ENCODE data around the gene GLCE. TPM values are rescaled to one million over a fixed set of nuclear protein-coding genes. Genes with fewer than 3 reads are reported as not detected.

The GLCE gene
- total and polyA plus RNA-seq, 11 donors, result 4.0 to 14.3 (median 8.4) TPM

GRCh38 chr15:69232144-69232543 lies 71.7 kb downstream of the GLCE start:
- intact Hi-C loops (cut with DNase I), result no loop called here
- no peaks in the 10 kb centered on the region for H3K9me3 ChIP-seq
- H3K27me3 ChIP-seq, result no peaks in the 10 kb centered on the region
- H3K4me3 ChIP-seq, result no peak overlapping the region
- DNase-seq (no peak), ATAC-seq (no peak)
- H3K36me3 ChIP-seq, result peaks cover 0 to 14% (median 0%) of the 10 kb centered on the region in 9 donors
- WGBS, 4 donors, result 79 to 92% (median 83%) methylated on average over 4 of the region's 4 CpGs
- no peaks in the 10 kb centered on the region for H3K4me1 ChIP-seq
- no peak for TF ChIP-seq POLR2A (IDR thresholded peaks at IDR 0.05)
- TF ChIP-seq CTCF (IDR thresholded peaks at IDR 0.05), result no peak
- H3K27ac ChIP-seq, result no peak overlapping the region

- Histone ChIP-seq H3K9me3 (no peaks in the 10 kb centered on the region), H3K27ac (no peak overlapping the region), H3K4me1 (no peaks in the 10 kb centered on the region), H3K4me3 (no peak overlapping the region), H3K27me3 (no peaks in the 10 kb centered on the region), H3K36me3 (peaks cover 0 to 14% (median 0%) of the 10 kb centered on the region in 9 donors)
- 51 to 79% (median 64%) methylated on average over 1 of the region's 1 CpG for WGBS, 4 donors
- no peak for DNase-seq
- TF ChIP-seq CTCF (IDR thresholded peaks at IDR 0.05) (no peak), POLR2A (IDR thresholded peaks at IDR 0.05) (no peak)
- intact Hi-C loops (cut with DNase I), result no loop called here
- no peak for ATAC-seq
Observed at GRCh38 chr15:69232765-69233164, 72.3 kb downstream of the GLCE start.

- intact Hi-C loops (cut with DNase I), result no loop called here
- no peaks in the 10 kb centered on the region for H3K4me1 ChIP-seq
- peaks cover 0 to 7% (median 0%) of the 10 kb centered on the region in 9 donors for H3K36me3 ChIP-seq
- ATAC-seq (no peak), DNase-seq (no peak)
- H3K27ac ChIP-seq, result no peak overlapping the region
- H3K4me3 ChIP-seq, result no peak overlapping the region
- H3K9me3 ChIP-seq, result peaks cover 0 to 5% (median 0%) of the 10 kb centered on the region in 12 donors
- no peaks in the 10 kb centered on the region for H3K27me3 ChIP-seq
- TF ChIP-seq CTCF (IDR thresholded peaks at IDR 0.05) (no peak), POLR2A (IDR thresholded peaks at IDR 0.05) (no peak)
Observed at GRCh38 chr15:69234676-69235075, 74.2 kb downstream of the GLCE start.

GRCh38 chr15:69236505-69236904 lies 76.1 kb downstream of the GLCE start:
- intact Hi-C loops (cut with DNase I), result no loop called here
- ATAC-seq (no peak), DNase-seq (no peak)
- 93 to 98% (median 95%) methylated on average over 4 of the region's 4 CpGs for WGBS, 4 donors
- Histone ChIP-seq H3K9me3 (peaks cover 0 to 5% (median 0%) of the 10 kb centered on the region in 12 donors), H3K36me3 (no peaks in the 10 kb centered on the region), H3K4me1 (no peaks in the 10 kb centered on the region), H3K27me3 (no peaks in the 10 kb centered on the region), H3K27ac (no peak overlapping the region), H3K4me3 (no peak overlapping the region)
- TF ChIP-seq CTCF (IDR thresholded peaks at IDR 0.05), result no peak
- TF ChIP-seq POLR2A (IDR thresholded peaks at IDR 0.05), result no peak

Measured in heart left ventricle (tissue), 16 donors.